ENCODE results near the gene TVP23B. TPM values are rescaled to one million over a fixed set of nuclear protein-coding genes. Genes with fewer than 3 reads are reported as not detected.
"Not testable (repeated sequence)": the region's sequence is repeated elsewhere in the genome, so short reads cannot be mapped to it uniquely, and the experiment has no call there.

Gene TVP23B
- total RNA-seq, 2 experiments from 2014 or later, result 19.3 to 24.4 TPM

GRCh38 chr17:18757368-18758044, 23.5 kb upstream of the TVP23B start:
- H3K4me1 Mint-ChIP-seq (ENCODE audit: low read depth); H3K36me3 Mint-ChIP-seq (ENCODE audit: low read depth); H3K27me3 Mint-ChIP-seq (ENCODE audit: low read depth); DNase-seq; CTCF ChIA-PET; H3K4me3 Mint-ChIP-seq; H3K27ac Mint-ChIP-seq; H3K9me3 Mint-ChIP-seq; intact Hi-C loops (cut with micrococcal nuclease): not testable (repeated sequence)

- H3K27me3 Mint-ChIP-seq (ENCODE audit: low read depth); H3K27ac Mint-ChIP-seq; H3K4me3 Mint-ChIP-seq; H3K9me3 Mint-ChIP-seq; intact Hi-C loops (cut with micrococcal nuclease); H3K36me3 Mint-ChIP-seq (ENCODE audit: low read depth); DNase-seq; H3K4me1 Mint-ChIP-seq (ENCODE audit: low read depth); CTCF ChIA-PET: not testable (repeated sequence)
Observed at GRCh38 chr17:18758344-18758743, 22.6 kb upstream of the TVP23B start.

- intact Hi-C loops (cut with micrococcal nuclease); CTCF ChIA-PET; H3K27ac Mint-ChIP-seq; H3K27me3 Mint-ChIP-seq (ENCODE audit: low read depth); H3K36me3 Mint-ChIP-seq (ENCODE audit: low read depth); H3K4me1 Mint-ChIP-seq (ENCODE audit: low read depth); DNase-seq; H3K4me3 Mint-ChIP-seq; H3K9me3 Mint-ChIP-seq: not testable (repeated sequence)
Observed at GRCh38 chr17:18760221-18760620, 20.8 kb upstream of the TVP23B start.

DNA sequence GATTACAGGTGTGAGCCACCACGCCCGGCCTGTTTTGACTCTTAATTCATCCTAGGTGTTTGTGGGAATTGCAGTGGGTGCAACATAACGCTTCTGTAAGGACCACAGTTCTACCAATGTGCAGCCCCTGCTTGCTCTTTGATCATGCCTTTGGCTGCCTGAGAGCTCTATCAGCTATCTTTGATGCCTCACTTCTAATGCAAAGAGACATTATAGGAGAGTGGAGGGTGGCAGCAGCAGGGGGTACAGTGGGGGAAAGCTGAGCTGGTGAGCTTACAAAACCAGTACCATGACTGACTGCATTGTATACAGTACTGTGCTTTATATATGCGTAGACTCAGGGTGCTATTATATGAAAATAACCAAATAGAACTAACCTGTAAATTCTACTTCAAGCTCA, 10.4 kb upstream of the TVP23B start:
- CTCF ChIA-PET; H3K4me1 Mint-ChIP-seq (ENCODE audit: low read depth); intact Hi-C loops (cut with micrococcal nuclease): not testable (repeated sequence)

GRCh38 chr17:18771066-18771465, 9.9 kb upstream of the TVP23B start:
- CTCF ChIA-PET; H3K9me3 Mint-ChIP-seq; intact Hi-C loops (cut with micrococcal nuclease); H3K27me3 Mint-ChIP-seq (ENCODE audit: low read depth); DNase-seq; H3K27ac Mint-ChIP-seq; H3K36me3 Mint-ChIP-seq (ENCODE audit: low read depth); H3K4me1 Mint-ChIP-seq (ENCODE audit: low read depth); H3K4me3 Mint-ChIP-seq: not testable (repeated sequence)

More for the DNA sequence above, 10.4 kb upstream of the TVP23B start:
- H3K9me3 Mint-ChIP-seq; H3K27ac Mint-ChIP-seq; DNase-seq; H3K4me3 Mint-ChIP-seq; H3K36me3 Mint-ChIP-seq (ENCODE audit: low read depth); H3K27me3 Mint-ChIP-seq (ENCODE audit: low read depth): not testable (repeated sequence)

GRCh38 chr17:18772471-18772870, 8.5 kb upstream of the TVP23B start:
- CTCF ChIA-PET, result interaction anchor here (1.5 kb wide), 1 partner anchor 147 kb away, joined by 5 read pairs; no protein-coding TSS in a partner anchor
- Mint-ChIP-seq H3K9me3 (no peaks in the 10 kb centered on the region), H3K4me1 (ENCODE audit: low read depth) (no peaks in the 10 kb centered on the region), H3K36me3 (ENCODE audit: low read depth) (no peaks in the 10 kb centered on the region), H3K4me3 (no peak overlapping the region), H3K27ac (no peak overlapping the region), H3K27me3 (ENCODE audit: low read depth) (no peaks in the 10 kb centered on the region)
- no peak for DNase-seq
- intact Hi-C loops (cut with micrococcal nuclease), result no loop called here

DNA sequence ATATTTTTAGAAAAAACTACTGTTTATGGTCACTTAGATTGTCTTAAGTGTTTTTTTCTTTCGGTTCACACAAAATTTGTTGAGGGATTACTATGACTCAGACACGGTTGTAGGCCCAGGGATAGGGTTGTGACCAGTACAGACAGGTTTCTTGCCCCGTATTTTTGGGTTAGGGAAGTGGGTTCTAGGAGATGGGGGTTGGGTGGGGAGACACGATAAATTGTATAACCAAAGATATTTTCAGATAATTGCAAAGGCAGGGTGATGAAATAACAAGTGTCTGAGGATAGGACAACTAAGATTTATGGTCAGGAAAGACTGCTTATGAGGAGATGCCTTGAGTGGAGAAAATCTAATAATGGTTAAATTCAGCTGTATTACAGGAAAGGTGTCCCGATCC, 822 bp downstream of the TVP23B start:
- H3K9me3 Mint-ChIP-seq; H3K36me3 Mint-ChIP-seq (ENCODE audit: low read depth); DNase-seq; H3K27me3 Mint-ChIP-seq (ENCODE audit: low read depth); CTCF ChIA-PET: not testable (repeated sequence)
- peak overlapping the region; percentile 75 for H3K4me3 Mint-ChIP-seq
- intact Hi-C loops (cut with micrococcal nuclease), result loop anchor here (2.0 kb wide), 1 partner anchor 75 kb away; no protein-coding TSS in a partner anchor
- H3K27ac Mint-ChIP-seq, result peak overlapping the region; percentile 82
- peaks cover 24% of the 10 kb centered on the region for H3K4me1 Mint-ChIP-seq (ENCODE audit: low read depth)

- H3K27ac Mint-ChIP-seq; DNase-seq; H3K9me3 Mint-ChIP-seq; CTCF ChIA-PET; H3K4me3 Mint-ChIP-seq; H3K27me3 Mint-ChIP-seq (ENCODE audit: low read depth); H3K36me3 Mint-ChIP-seq (ENCODE audit: low read depth); intact Hi-C loops (cut with micrococcal nuclease): not testable (repeated sequence)
- H3K4me1 Mint-ChIP-seq (ENCODE audit: low read depth), result peaks cover 30% of the 10 kb centered on the region
Observed at GRCh38 chr17:18785933-18786332, 5.0 kb downstream of the TVP23B start.

- H3K36me3 Mint-ChIP-seq (ENCODE audit: low read depth); H3K27ac Mint-ChIP-seq; DNase-seq; intact Hi-C loops (cut with micrococcal nuclease); H3K9me3 Mint-ChIP-seq; H3K27me3 Mint-ChIP-seq (ENCODE audit: low read depth); CTCF ChIA-PET; H3K4me3 Mint-ChIP-seq: not testable (repeated sequence)
- peaks cover 30% of the 10 kb centered on the region for H3K4me1 Mint-ChIP-seq (ENCODE audit: low read depth)
Observed at GRCh38 chr17:18786890-18787289, 5.9 kb downstream of the TVP23B start.

- H3K36me3 Mint-ChIP-seq (ENCODE audit: low read depth); CTCF ChIA-PET: not testable (repeated sequence)
- H3K4me1 Mint-ChIP-seq (ENCODE audit: low read depth), result peaks cover 15% of the 10 kb centered on the region
Observed at GRCh38 chr17:18791402-18791801, 10.4 kb downstream of the TVP23B start.

GRCh38 chr17:18794841-18795240, 13.9 kb downstream of the TVP23B start:
- CTCF ChIA-PET, result not testable (repeated sequence)

More at GRCh38 chr17:18791402-18791801, 10.4 kb downstream of the TVP23B start:
- H3K4me3 Mint-ChIP-seq; H3K27me3 Mint-ChIP-seq (ENCODE audit: low read depth); H3K27ac Mint-ChIP-seq; DNase-seq; intact Hi-C loops (cut with micrococcal nuclease); H3K9me3 Mint-ChIP-seq: not testable (repeated sequence)

GRCh38 chr17:18796887-18797286, 15.9 kb downstream of the TVP23B start:
- CTCF ChIA-PET; H3K36me3 Mint-ChIP-seq (ENCODE audit: low read depth); H3K27me3 Mint-ChIP-seq (ENCODE audit: low read depth); DNase-seq; intact Hi-C loops (cut with micrococcal nuclease); H3K4me1 Mint-ChIP-seq (ENCODE audit: low read depth); H3K27ac Mint-ChIP-seq; H3K4me3 Mint-ChIP-seq; H3K9me3 Mint-ChIP-seq: not testable (repeated sequence)

More at GRCh38 chr17:18794841-18795240, 13.9 kb downstream of the TVP23B start:
- H3K27ac Mint-ChIP-seq; H3K27me3 Mint-ChIP-seq (ENCODE audit: low read depth); H3K9me3 Mint-ChIP-seq; intact Hi-C loops (cut with micrococcal nuclease); H3K4me3 Mint-ChIP-seq; DNase-seq; H3K4me1 Mint-ChIP-seq (ENCODE audit: low read depth): not testable (repeated sequence)
- peaks cover 10% of the 10 kb centered on the region for H3K36me3 Mint-ChIP-seq (ENCODE audit: low read depth)

- H3K4me1 Mint-ChIP-seq (ENCODE audit: low read depth); H3K9me3 Mint-ChIP-seq; H3K4me3 Mint-ChIP-seq; H3K27ac Mint-ChIP-seq; intact Hi-C loops (cut with micrococcal nuclease); H3K27me3 Mint-ChIP-seq (ENCODE audit: low read depth); DNase-seq; CTCF ChIA-PET: not testable (repeated sequence)
- peaks cover 13% of the 10 kb centered on the region for H3K36me3 Mint-ChIP-seq (ENCODE audit: low read depth)
Observed at GRCh38 chr17:18803458-18804245, 22.7 kb downstream of the TVP23B start.

Data from activated naive CD4-positive, alpha-beta T cell treated with anti-CD3 and anti-CD28 coated beads for 36 hours (primary cell).